HG03103 (cell line): ENCODE measurements around the gene CDO1.

ENCODE experiments used
- ATAC-seq: cut with Tn5 transposase; IDR thresholded peaks from one replicate; pipeline ENCODE4 v1.9.1; 2021; ENCODE audit warnings: low read depth; ENCODE audit not compliant: unreplicated experiment

The CDO1 gene

DNA sequence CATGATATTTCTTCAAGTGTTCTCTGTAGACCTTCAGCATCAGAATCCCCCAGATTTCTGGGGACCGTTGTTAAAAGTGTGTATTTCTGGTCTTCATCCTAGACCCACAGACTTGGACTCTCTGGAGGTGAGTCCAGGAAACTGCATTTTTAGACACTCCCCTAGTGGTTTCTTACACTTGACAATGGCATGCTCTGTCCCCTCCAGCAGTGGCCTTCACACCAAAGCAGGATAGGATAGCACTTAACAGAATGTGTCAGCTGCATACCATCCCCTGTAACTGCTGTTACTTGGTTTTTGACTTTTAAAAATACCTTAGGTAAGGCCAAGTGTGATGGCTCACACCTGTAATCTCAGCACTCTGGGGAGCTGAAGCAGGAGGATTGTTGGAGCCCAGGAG is 20.8 kb downstream of the CDO1 start:
- no peak for ATAC-seq

- ATAC-seq: no peak
Measured at GRCh38 chr5:115788440-115788839, 28.0 kb downstream of the CDO1 start.

DNA sequence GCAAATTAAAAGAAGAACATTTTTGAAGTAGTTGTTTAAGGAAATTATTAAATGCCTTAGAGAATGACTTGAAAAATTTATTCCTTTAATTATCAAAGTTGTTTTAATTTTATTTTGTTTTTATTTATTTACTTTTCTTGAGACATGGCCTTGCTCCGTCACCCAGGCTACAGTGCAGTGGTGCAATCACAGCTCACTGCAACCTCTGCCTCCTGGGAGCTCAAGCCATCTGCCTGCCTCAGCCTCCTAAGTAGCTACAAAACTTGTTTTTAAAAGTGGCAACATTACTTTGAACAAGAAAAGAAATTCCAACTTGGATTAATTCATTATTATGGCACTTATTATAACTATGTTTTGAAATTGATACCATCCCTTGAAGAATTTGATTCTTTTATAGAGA is 29.0 kb downstream of the CDO1 start:
- no peak for ATAC-seq

GRCh38 chr5:115785381-115786065 is 30.9 kb downstream of the CDO1 start:
- ATAC-seq: no peak

DNA sequence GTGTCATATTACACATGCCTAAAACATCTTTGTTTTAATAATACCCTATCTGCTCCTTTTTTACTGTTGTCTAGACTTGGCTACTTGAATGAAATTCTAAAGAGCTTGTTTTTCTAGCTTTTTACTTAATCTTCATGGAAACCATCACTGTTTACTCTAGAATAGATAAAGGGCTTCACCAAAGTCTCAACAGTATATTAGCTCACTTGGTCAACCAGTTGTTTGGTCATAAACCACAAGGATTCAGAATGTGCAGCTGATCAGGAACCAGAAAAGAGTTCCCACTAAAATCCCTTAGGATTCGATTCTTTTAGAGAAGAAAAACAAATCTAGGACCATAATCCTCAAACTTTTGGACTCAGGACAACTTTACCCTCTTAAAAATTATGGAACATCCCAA is 38.0 kb downstream of the CDO1 start:
- ATAC-seq: no peak

- ATAC-seq: no peak
Measured at GRCh38 chr5:115776989-115777388, 39.5 kb downstream of the CDO1 start.

DNA sequence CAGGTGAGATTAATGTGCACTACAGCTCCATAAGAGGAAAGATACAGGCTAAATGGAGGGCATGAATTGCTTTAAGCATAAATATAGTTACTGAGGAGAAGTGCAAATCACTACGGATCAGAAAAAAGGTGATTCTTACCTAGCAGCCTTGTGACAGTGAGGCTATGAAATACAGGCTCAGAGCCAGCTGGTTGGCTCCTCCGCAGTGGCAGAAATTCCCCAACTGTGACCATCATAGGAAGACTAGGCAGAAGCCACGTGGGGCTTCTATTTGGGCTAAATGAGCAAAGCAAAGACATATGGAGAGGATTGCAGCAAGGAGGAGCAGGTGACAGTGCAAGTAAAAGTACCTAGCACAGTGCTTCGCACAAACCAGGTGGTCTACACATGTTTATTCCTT is 40.5 kb downstream of the CDO1 start:
- ATAC-seq: no peak

GRCh38 chr5:115774684-115775083 is 41.8 kb downstream of the CDO1 start:
- no peak for ATAC-seq

GRCh38 chr5:115772731-115773475 is 43.6 kb downstream of the CDO1 start:
- no peak for ATAC-seq

DNA sequence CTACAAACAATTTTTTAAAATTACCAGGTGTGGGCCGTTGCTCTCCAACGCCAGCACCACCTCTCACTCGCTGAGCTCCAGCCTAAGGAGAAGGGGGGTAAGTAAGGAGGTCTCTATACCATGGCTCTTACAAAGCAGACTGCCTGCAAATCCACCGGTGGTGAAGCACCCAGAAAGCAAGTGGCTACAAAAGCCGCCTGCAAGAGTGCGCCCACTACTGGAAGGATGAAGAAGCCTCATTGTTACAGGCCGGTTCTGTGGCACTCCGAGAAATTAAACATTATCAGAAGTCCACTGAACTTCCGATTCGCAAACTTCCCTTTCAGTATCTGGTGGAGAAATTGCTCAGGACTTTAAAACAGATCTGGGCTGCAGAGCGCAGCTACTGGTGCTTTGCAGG is 46.0 kb downstream of the CDO1 start:
- no peak for ATAC-seq

GRCh38 chr5:115767424-115767823 is 49.0 kb downstream of the CDO1 start:
- ATAC-seq: no peak

- ATAC-seq: no peak
Measured at GRCh38 chr5:115766608-115767007, 49.9 kb downstream of the CDO1 start.

GRCh38 chr5:115758356-115758755 is 58.1 kb downstream of the CDO1 start:
- no peak for ATAC-seq

GRCh38 chr5:115755675-115756074 is 60.8 kb downstream of the CDO1 start:
- no peak for ATAC-seq
